Measurements from ENCODE around the gene KREMEN1. TPM values are rescaled to one million over a fixed set of nuclear protein-coding genes. Genes with fewer than 3 reads are reported as not detected.
A peak's percentile ranks its signal among the peaks of the same experiment; 100 is the strongest.

The KREMEN1 gene
- total RNA-seq, 1 donor from 2014 or later: 5.8 TPM

DNA sequence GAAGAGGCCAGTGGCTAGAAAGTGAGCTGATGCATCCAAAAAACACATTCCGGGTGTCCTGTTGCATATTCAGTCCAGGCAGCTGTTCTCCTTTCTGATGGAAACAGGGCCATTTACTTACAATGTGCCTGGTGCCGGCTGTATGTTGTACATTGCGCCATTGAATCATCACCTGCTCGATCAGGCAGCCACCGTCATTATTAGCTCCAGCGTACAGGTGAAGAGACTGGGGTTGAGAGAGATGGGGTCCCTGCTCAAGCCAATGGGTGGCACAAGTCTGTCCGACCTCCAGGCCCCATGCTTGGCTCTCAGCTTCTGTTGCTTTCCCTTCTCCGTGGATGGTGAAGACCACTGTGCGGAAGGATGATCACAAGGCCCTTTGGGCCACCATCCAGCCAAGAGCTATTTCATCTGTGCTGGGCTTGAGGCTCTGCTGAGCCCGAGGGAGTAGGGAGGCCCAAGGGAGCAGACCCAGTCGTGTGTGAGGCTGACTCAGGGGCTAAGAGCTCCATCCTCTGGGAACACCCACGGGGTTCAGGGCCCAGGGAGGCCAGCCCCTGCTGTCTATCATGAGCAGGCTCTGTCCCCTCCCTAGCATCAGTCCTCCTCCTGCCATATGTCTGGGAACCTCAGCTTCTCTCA lies 112.1 kb downstream of the KREMEN1 start:
- no peak for FAIRE-seq
- no peaks in the 10 kb centered on the region for H3K36me3 ChIP-seq (ENCODE audit: control insufficient read depth, insufficient read depth, low read length)
- no peaks in the 10 kb centered on the region for H3K27me3 ChIP-seq (ENCODE audit: control insufficient read depth, insufficient read depth, low read length)
- no peak for DNase-seq (ENCODE audit: low read depth)
- no peak overlapping the region for H3K4me3 ChIP-seq (ENCODE audit: low read depth, low read length)
- TF ChIP-seq, protein P1, sequence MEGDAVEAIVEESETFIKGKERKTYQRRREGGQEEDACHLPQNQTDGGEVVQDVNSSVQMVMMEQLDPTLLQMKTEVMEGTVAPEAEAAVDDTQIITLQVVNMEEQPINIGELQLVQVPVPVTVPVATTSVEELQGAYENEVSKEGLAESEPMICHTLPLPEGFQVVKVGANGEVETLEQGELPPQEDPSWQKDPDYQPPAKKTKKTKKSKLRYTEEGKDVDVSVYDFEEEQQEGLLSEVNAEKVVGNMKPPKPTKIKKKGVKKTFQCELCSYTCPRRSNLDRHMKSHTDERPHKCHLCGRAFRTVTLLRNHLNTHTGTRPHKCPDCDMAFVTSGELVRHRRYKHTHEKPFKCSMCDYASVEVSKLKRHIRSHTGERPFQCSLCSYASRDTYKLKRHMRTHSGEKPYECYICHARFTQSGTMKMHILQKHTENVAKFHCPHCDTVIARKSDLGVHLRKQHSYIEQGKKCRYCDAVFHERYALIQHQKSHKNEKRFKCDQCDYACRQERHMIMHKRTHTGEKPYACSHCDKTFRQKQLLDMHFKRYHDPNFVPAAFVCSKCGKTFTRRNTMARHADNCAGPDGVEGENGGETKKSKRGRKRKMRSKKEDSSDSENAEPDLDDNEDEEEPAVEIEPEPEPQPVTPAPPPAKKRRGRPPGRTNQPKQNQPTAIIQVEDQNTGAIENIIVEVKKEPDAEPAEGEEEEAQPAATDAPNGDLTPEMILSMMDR (IDR thresholded peaks at IDR 0.05; ENCODE audit: insufficient read depth, low read length, severe bottlenecking): no peak

DNA sequence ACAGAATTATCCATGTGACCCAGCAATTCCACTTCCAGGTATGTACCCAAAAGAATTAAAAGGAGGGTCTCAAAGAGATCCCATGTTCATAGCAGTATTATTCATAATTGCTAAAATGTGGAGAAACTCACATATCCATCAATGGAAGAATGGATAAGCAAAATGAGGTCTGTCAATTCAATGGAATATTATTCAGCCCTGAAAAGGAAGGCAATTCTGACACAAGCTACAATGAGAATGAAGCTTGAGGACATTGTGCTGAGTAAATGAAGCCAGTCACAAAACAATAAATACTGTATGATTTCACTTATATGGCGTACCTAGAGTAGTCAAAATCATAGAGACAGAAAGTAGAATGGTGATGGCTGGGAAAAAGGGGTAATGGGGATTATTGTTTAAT lies 113.5 kb downstream of the KREMEN1 start:
- H3K4me3 ChIP-seq (ENCODE audit: low read depth, low read length): no peak overlapping the region
- TF ChIP-seq, protein P1 (IDR thresholded peaks at IDR 0.05; ENCODE audit: insufficient read depth, low read length, severe bottlenecking): no peak
- no peak for FAIRE-seq
- H3K36me3 ChIP-seq (ENCODE audit: control insufficient read depth, insufficient read depth, low read length): no peaks in the 10 kb centered on the region
- no peak for DNase-seq (ENCODE audit: low read depth)
- H3K27me3 ChIP-seq (ENCODE audit: control insufficient read depth, insufficient read depth, low read length): no peaks in the 10 kb centered on the region

DNA sequence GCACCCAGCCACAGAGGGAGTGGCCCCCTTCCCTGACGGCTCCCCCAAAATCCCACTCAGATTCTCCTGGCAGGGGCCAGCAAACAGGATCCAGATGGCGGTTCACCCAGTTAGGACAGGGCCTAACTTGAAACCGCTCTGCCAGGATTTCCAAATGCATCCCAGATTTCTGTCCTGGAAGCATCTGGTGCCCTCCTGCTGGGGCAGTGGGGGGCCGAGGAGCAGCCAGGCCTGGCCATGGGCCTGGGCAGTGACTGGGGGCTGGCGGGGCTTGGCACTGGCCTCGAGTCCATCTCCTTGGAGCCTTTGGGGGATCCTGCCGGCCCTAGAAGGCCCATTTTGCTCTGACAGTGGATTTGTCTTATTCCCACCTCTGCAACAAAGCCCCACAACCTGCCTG lies 115.0 kb downstream of the KREMEN1 start:
- no peak for DNase-seq (ENCODE audit: low read depth)
- FAIRE-seq: no peak
- H3K36me3 ChIP-seq (ENCODE audit: control insufficient read depth, insufficient read depth, low read length): no peaks in the 10 kb centered on the region
- H3K27me3 ChIP-seq (ENCODE audit: control insufficient read depth, insufficient read depth, low read length): no peaks in the 10 kb centered on the region
- H3K4me3 ChIP-seq (ENCODE audit: low read depth, low read length): no peak overlapping the region
- TF ChIP-seq, protein P1 (IDR thresholded peaks at IDR 0.05; ENCODE audit: insufficient read depth, low read length, severe bottlenecking): no peak

DNA sequence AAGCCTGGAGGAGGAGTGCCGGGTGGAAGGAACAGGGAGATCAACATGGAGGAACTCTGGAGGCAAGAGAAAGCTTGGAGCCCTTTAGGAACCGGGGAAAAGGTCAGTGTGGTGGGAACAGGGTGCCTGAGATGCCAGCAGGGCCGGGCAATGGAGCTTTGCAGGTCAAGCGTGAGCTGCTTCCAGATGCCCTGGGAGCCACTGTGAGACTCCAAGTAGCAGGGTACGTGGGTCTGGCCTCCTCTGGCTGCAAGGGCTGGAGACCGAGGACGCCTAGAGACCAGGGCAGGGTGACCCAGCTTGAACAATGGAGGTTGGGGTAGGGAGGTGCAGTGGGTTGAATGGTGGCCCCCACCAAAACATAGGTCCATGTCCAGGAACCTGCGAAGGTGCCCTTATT lies 117.2 kb downstream of the KREMEN1 start:
- Histone ChIP-seq H3K27me3 (ENCODE audit: control insufficient read depth, insufficient read depth, low read length) (no peaks in the 10 kb centered on the region), H3K36me3 (ENCODE audit: control insufficient read depth, insufficient read depth, low read length) (no peaks in the 10 kb centered on the region), H3K4me3 (ENCODE audit: low read depth, low read length) (no peak overlapping the region)
- FAIRE-seq (no peak), DNase-seq (ENCODE audit: low read depth) (no peak)
- TF ChIP-seq, protein P1 (IDR thresholded peaks at IDR 0.05; ENCODE audit: insufficient read depth, low read length, severe bottlenecking): no peak

DNA sequence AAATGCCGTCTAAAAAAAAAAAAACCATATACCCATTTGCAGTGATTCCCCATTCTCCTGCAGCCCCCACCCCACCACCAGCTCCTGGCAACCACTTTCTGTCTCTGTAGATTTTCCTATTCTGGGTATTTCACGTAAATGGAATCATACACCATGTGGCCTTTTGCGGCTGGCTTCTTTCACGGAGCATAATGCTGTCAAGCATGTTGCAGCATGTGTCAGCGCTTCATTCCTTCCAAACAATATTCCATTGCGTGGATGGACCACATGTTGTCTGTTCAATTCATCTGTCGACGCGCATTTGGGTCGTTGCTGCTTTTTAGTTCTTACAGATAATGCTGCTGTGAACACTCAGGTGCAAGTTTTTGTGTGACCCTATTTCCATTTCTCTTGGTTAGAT lies 118.1 kb downstream of the KREMEN1 start:
- FAIRE-seq (peak; percentile 28), DNase-seq (ENCODE audit: low read depth) (peak; percentile 14)
- TF ChIP-seq, protein P1 (IDR thresholded peaks at IDR 0.05; ENCODE audit: insufficient read depth, low read length, severe bottlenecking): no peak
- no peak overlapping the region for H3K4me3 ChIP-seq (ENCODE audit: low read depth, low read length)
- H3K36me3 ChIP-seq (ENCODE audit: control insufficient read depth, insufficient read depth, low read length): no peaks in the 10 kb centered on the region
- H3K27me3 ChIP-seq (ENCODE audit: control insufficient read depth, insufficient read depth, low read length): no peaks in the 10 kb centered on the region

DNA sequence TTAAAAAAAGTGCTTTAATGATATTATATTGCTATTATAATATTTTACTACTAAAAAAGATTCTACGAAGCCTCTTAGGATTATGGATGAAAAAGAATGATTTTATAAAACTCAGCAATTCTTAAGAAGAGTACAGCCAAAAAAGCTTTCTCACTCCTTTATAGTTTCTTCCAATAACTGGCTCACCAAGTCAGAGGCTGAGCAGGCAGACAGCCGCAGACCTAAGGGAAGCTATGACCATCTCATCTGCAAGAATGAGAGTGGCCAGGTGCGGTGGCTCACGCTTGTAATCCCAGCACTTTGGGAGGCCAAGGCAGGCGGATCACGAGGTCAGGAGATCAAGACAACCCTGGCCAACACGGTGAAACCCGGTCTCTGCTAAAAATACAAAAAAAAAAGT lies 120.2 kb downstream of the KREMEN1 start:
- no peak overlapping the region for H3K4me3 ChIP-seq (ENCODE audit: low read depth, low read length)
- FAIRE-seq: no peak
- DNase-seq (ENCODE audit: low read depth): no peak
- no peaks in the 10 kb centered on the region for H3K27me3 ChIP-seq (ENCODE audit: control insufficient read depth, insufficient read depth, low read length)
- TF ChIP-seq, protein P1 (IDR thresholded peaks at IDR 0.05; ENCODE audit: insufficient read depth, low read length, severe bottlenecking): no peak
- H3K36me3 ChIP-seq (ENCODE audit: control insufficient read depth, insufficient read depth, low read length): no peaks in the 10 kb centered on the region

Measured in bronchial epithelial cell (primary cell).